ENCODE data around the gene SEMA6C. TPM values are rescaled to one million over a fixed set of nuclear protein-coding genes. Genes with fewer than 3 reads are reported as not detected.

SEMA6C gene
- total and polyA plus RNA-seq, 12 donors, result 15.7 to 141 (median 54.9) TPM

- no peak for ATAC-seq
- DNase-seq, result no peak
- TF ChIP-seq, protein P1, sequence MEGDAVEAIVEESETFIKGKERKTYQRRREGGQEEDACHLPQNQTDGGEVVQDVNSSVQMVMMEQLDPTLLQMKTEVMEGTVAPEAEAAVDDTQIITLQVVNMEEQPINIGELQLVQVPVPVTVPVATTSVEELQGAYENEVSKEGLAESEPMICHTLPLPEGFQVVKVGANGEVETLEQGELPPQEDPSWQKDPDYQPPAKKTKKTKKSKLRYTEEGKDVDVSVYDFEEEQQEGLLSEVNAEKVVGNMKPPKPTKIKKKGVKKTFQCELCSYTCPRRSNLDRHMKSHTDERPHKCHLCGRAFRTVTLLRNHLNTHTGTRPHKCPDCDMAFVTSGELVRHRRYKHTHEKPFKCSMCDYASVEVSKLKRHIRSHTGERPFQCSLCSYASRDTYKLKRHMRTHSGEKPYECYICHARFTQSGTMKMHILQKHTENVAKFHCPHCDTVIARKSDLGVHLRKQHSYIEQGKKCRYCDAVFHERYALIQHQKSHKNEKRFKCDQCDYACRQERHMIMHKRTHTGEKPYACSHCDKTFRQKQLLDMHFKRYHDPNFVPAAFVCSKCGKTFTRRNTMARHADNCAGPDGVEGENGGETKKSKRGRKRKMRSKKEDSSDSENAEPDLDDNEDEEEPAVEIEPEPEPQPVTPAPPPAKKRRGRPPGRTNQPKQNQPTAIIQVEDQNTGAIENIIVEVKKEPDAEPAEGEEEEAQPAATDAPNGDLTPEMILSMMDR (IDR thresholded peaks at IDR 0.05), result no peak
- Histone ChIP-seq H3K9me3 (no peaks in the 10 kb centered on the region), H3K4me3 (no peak overlapping the region), H3K27me3 (no peaks in the 10 kb centered on the region), H3K36me3 (peaks cover 0 to 87% (median 7%) of the 10 kb centered on the region in 9 donors), H3K27ac (no peak overlapping the region), H3K4me1 (peaks cover 6 to 23% (median 11%) of the 10 kb centered on the region in 9 donors)
- intact Hi-C loops (cut with DNase I), result no loop called here
- 89 to 92% methylated on average over 5 of the region's 5 CpGs for WGBS, 2 donors
Measured at GRCh38 chr1:151171190-151171589, 24.8 kb upstream of the SEMA6C start.

GRCh38 chr1:151167116-151167515, 20.7 kb upstream of the SEMA6C start:
- peak overlapping the region in 1 of 10 donors; percentile 91 for H3K27ac ChIP-seq
- peaks cover 6 to 40% (median 23%) of the 10 kb centered on the region in 9 donors for H3K4me1 ChIP-seq
- peak overlapping the region in 5 of 10 donors; percentile 73 to 92 (median 82) for H3K4me3 ChIP-seq
- intact Hi-C loops (cut with DNase I), result no loop called here
- 88 to 95% methylated on average over 6 of the region's 6 CpGs for WGBS, 2 donors
- no peaks in the 10 kb centered on the region for H3K27me3 ChIP-seq
- no peak for ATAC-seq
- TF ChIP-seq, protein P1 (IDR thresholded peaks at IDR 0.05), result no peak
- peaks cover 0 to 70% (median 7%) of the 10 kb centered on the region in 9 donors for H3K36me3 ChIP-seq
- no peak for DNase-seq
- no peaks in the 10 kb centered on the region for H3K9me3 ChIP-seq

DNA sequence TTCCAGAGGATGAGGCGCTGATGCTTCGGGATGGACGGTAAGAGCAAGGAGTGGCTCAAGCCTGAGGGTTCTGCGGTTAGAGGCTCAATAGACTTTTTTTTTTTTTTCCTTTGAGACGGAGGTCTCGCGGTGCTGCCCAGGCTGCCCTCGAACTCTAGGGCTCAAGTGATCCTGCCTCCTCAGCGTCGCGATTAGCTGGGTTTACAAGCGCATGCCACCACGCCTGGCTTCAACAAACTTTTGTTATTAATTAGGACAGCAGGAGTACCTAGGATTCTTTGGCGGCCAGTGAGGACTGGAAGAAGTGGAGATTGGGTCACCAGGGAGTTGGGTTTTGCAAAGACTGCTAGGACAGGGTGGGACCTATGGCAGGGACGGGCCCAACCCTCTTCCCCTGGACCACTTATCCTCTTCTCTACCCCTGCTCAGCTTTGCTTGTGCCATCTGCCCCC, 20.1 kb upstream of the SEMA6C start:
- Histone ChIP-seq H3K9me3 (no peaks in the 10 kb centered on the region), H3K4me3 (peak overlapping the region; percentile 58 to 92 (median 78)), H3K27me3 (no peaks in the 10 kb centered on the region), H3K4me1 (peaks cover 6 to 46% (median 23%) of the 10 kb centered on the region in 9 donors), H3K27ac (peak overlapping the region; percentile 33 to 94 (median 92)), H3K36me3 (peaks cover 0 to 72% (median 7%) of the 10 kb centered on the region in 9 donors)
- no peak for DNase-seq
- peak in 1 of 8 donors; percentile 3 for ATAC-seq
- 4% methylated on average over 15 of the region's 15 CpGs for WGBS, 2 donors
- intact Hi-C loops (cut with DNase I), result no loop called here
- TF ChIP-seq, protein P1 (IDR thresholded peaks at IDR 0.05), result no peak

DNA sequence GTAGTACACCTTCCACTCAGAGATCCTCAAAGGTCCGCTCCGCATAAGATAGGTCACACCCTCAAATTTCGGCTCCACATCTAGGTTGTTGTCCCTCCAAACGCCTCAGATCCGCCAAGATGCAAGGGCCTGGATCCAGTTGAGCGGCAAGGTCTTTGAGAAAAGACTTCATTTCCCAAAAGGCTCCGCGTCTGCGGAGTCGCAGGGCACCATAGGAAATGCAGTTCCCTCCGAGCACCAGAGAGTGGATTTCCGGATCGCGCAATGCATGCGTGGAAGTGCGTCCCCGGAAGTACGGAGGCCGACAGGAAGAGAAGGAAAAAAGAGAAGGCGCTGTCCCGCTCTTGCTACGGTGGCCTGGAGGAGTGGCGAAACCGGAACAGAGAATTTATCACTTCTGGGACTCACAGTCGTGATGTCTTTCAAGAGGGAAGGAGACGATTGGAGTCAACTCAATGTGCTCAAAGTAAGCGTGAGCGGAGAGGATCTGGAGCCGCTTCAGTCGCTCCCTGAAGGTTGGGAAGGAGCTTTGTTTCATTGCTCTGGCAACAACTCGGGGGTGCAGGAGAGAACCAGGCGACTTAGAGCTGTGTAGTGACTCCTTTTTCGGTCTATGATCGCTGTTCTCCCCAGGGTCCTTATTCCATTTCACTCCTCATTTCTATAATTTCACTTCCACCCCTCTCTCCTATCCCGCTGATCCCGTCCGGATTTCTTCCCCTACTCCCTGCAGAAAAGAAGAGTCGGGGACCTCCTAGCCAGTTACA, 19.5 kb upstream of the SEMA6C start, which contains the start of the genes LYSMD1 and SCNM1:
Gene LYSMD1, minus strand, starts transcription at position 165 of the 767 bp plus-strand sequence. CDS start 644 bp downstream, outside the sequence.
Gene SCNM1, plus strand, starts transcription at position 407 of the 767 bp plus-strand sequence. Its CDS starts 9 bp downstream, at position 416.
- H3K36me3 ChIP-seq, result peaks cover 0 to 72% (median 6%) of the 10 kb centered on the region in 9 donors
- peak; percentile 91 to 99 for DNase-seq
- H3K9me3 ChIP-seq, result no peaks in the 10 kb centered on the region
- 0 to 1% methylated on average over 38 of the region's 38 CpGs for WGBS, 2 donors
- peak within 1 kb of the TSS; percentile 58 to 92 (median 78) for H3K4me3 ChIP-seq
- peak within 1 kb of the TSS; percentile 57 to 94 (median 92) for H3K27ac ChIP-seq
- intact Hi-C loops (cut with DNase I), result no loop called here
- H3K27me3 ChIP-seq, result no peaks in the 10 kb centered on the region
- H3K4me1 ChIP-seq, result peaks cover 6 to 46% (median 24%) of the 10 kb centered on the region in 9 donors
- TF ChIP-seq, protein P1 (IDR thresholded peaks at IDR 0.05), result peak in 3 of 9 donors; percentile 14 to 19 (median 17)
- peak; percentile 92 to 97 (median 96) for ATAC-seq

Measured in heart right ventricle (tissue), 16 donors.